Measurements from ENCODE around the gene CAPZA3. TPM values are rescaled to one million over a fixed set of nuclear protein-coding genes. Genes with fewer than 3 reads are reported as not detected.

CAPZA3 gene
- total and polyA plus RNA-seq, 10 of the 15 experiments (the other 5 are each of a cell fraction or from before 2014, with no cell fraction given), result not detected

DNA sequence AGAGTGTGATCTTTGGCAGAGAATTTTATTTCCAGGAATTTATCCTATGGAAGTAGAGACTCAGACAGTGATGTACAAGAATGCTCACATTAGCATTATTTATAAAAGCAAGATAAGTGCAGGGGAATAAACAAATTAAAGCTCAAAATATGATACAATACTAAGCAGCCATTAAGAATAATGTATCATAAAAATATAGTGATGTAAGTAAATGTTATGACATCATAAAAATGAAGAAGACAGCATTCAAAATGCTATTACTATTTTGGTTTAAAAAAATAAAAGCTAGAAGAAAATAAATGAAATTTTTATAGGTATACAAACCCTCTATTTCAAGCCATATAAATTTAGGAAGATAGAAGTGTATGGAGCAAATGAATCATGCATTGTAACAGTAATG, 17.2 kb upstream of the CAPZA3 start:
- no peak for DNase-seq (ENCODE audit: low read depth, low spot score)
- ChIA-PET RAD21 (ENCODE audit: unreplicated experiment) (no interaction called here), SMC1A (ENCODE audit: uncharacterized antibody, unreplicated experiment) (no interaction called here), CTCF (interaction anchor here (0.6 kb wide), 1 partner anchor 332 kb away, joined by 3 read pairs; no protein-coding TSS in a partner anchor), POLR2A (no interaction called here)
- H4K20me1 ChIP-seq (ENCODE audit: control insufficient read depth, insufficient read depth), result no peaks in the 10 kb centered on the region
- no peak overlapping the region for H3K27ac ChIP-seq (ENCODE audit: control insufficient read depth, insufficient read depth)
- intact Hi-C loops (cut with micrococcal nuclease; ENCODE audit: unreplicated experiment), result no loop called here
- no TSS peak for BruUV-seq (replicated peaks)
- H3K9ac ChIP-seq (ENCODE audit: control insufficient read depth, insufficient read depth, low read length), result no peak overlapping the region
- in situ Hi-C loops (cut with MboI), result no loop called here
- no peak for ATAC-seq
- no peaks in the 10 kb centered on the region for H3K27me3 ChIP-seq (replicated peaks in 1 of 2; ENCODE audit: control insufficient read depth in 2 of 2, insufficient read depth in 2 of 2, low read length in 1 of 2)
- H3K4me3 ChIP-seq, result no peak overlapping the region
- H3K4me1 ChIP-seq (ENCODE audit: control insufficient read depth, insufficient read depth, low read length), result no peaks in the 10 kb centered on the region
- no peak for FAIRE-seq
- H3K4me2 ChIP-seq (ENCODE audit: control insufficient read depth, insufficient read depth), result no peak overlapping the region
- no peaks in the 10 kb centered on the region for H3K36me3 ChIP-seq (ENCODE audit: control insufficient read depth in 2 of 2, insufficient read depth in 2 of 2, low read length in 1 of 2)
- TF ChIP-seq ATF7 (IDR thresholded peaks at IDR 0.05; ENCODE audit: low read depth), result no peak
- TF ChIP-seq PAX5 (IDR thresholded peaks at IDR 0.05; ENCODE audit: borderline replicate concordance, low read depth, low read length), result no peak
- no peak for TF ChIP-seq IRF4 (IDR thresholded peaks at IDR 0.05; ENCODE audit: low read depth, low read length)
- TF ChIP-seq, protein P1, sequence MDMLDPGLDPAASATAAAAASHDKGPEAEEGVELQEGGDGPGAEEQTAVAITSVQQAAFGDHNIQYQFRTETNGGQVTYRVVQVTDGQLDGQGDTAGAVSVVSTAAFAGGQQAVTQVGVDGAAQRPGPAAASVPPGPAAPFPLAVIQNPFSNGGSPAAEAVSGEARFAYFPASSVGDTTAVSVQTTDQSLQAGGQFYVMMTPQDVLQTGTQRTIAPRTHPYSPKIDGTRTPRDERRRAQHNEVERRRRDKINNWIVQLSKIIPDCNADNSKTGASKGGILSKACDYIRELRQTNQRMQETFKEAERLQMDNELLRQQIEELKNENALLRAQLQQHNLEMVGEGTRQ (IDR thresholded peaks at IDR 0.05; ENCODE audit: borderline replicate concordance, low read depth, low read length), result no peak
- no peak for TF ChIP-seq TCF7 (IDR thresholded peaks at IDR 0.05; ENCODE audit: borderline replicate concordance)
- no peak overlapping the region for H2AFZ ChIP-seq (ENCODE audit: control insufficient read depth, low read depth, low read length)
- H3K79me2 ChIP-seq (ENCODE audit: control insufficient read depth, insufficient read depth, low read length), result no peaks in the 10 kb centered on the region
- H3K9me3 ChIP-seq (replicated peaks; ENCODE audit: control insufficient read depth, insufficient read depth, low read length), result no peaks in the 10 kb centered on the region

DNA sequence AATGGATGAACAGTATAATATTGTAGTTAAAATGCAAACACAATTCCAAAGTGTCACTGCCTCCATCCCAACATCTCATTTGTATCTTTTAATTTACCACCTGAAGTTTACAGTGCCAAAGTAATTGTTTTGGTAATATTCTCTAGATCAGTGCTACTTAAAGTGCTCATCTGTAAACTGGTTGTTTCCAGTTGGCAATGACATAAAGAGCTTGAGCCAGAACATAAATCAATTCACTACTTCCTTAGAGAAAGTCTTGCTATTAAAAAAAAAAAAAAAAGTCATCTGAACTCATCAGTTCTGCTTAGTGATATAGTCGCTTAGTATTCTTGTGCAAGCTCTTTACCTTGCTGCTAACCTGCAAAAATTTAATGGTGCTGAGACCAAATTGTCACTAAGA, 16.5 kb upstream of the CAPZA3 start:
- WGBS (ENCODE audit: insufficient coverage, insufficient replicate concordance, low lambda C conversion rate, missing lambda C conversion rate), result 83% methylated on average over 1 of the region's 1 CpG
- intact Hi-C loops (cut with micrococcal nuclease; ENCODE audit: unreplicated experiment), result no loop called here
- no TSS peak for BruUV-seq (replicated peaks)
- H3K9ac ChIP-seq (ENCODE audit: control insufficient read depth, insufficient read depth, low read length), result no peak overlapping the region
- H3K79me2 ChIP-seq (ENCODE audit: control insufficient read depth, insufficient read depth, low read length), result no peaks in the 10 kb centered on the region
- H3K27me3 ChIP-seq (replicated peaks in 1 of 2; ENCODE audit: control insufficient read depth in 2 of 2, insufficient read depth in 2 of 2, low read length in 1 of 2), result no peaks in the 10 kb centered on the region
- H3K4me3 ChIP-seq, result no peak overlapping the region
- in situ Hi-C loops (cut with MboI), result no loop called here
- H2AFZ ChIP-seq (ENCODE audit: control insufficient read depth, low read depth, low read length), result no peak overlapping the region
- ATAC-seq (no peak), FAIRE-seq (no peak), DNase-seq (ENCODE audit: low read depth, low spot score) (no peak)
- no peaks in the 10 kb centered on the region for H3K36me3 ChIP-seq (ENCODE audit: control insufficient read depth in 2 of 2, insufficient read depth in 2 of 2, low read length in 1 of 2)
- no peaks in the 10 kb centered on the region for H4K20me1 ChIP-seq (ENCODE audit: control insufficient read depth, insufficient read depth)
- POLR2A ChIA-PET, result no interaction called here
- SMC1A ChIA-PET (ENCODE audit: uncharacterized antibody, unreplicated experiment), result no interaction called here
- no peak overlapping the region for H3K27ac ChIP-seq (ENCODE audit: control insufficient read depth, insufficient read depth)
- H3K4me2 ChIP-seq (ENCODE audit: control insufficient read depth, insufficient read depth), result no peak overlapping the region
- RAD21 ChIA-PET (ENCODE audit: unreplicated experiment), result no interaction called here
- CTCF ChIA-PET, result no interaction called here
- no peaks in the 10 kb centered on the region for H3K9me3 ChIP-seq (replicated peaks; ENCODE audit: control insufficient read depth, insufficient read depth, low read length)
- H3K4me1 ChIP-seq (ENCODE audit: control insufficient read depth, insufficient read depth, low read length), result no peaks in the 10 kb centered on the region
- no peak for TF ChIP-seq EP300 (IDR thresholded peaks at IDR 0.05; ENCODE audit: borderline replicate concordance in 1 of 2, control insufficient read depth in 1 of 2, low read depth in 2 of 2, low read length in 2 of 2)
- no peak for TF ChIP-seq SREBF2 (IDR thresholded peaks at IDR 0.05; ENCODE audit: low read length)
- no peak for TF ChIP-seq CBFB (IDR thresholded peaks at IDR 0.05; ENCODE audit: low read depth)
- TF ChIP-seq POLR2AphosphoS2 (IDR thresholded peaks at IDR 0.05; ENCODE audit: low read depth, low read length), result no peak
- no peak for TF ChIP-seq SIN3A (IDR thresholded peaks at IDR 0.05; ENCODE audit: low read depth, low read length)
- no peak for TF ChIP-seq PAX8 (IDR thresholded peaks at IDR 0.05)
- TF ChIP-seq GABPA (IDR thresholded peaks at IDR 0.05; ENCODE audit: low read depth), result no peak
- TF ChIP-seq JUNB (IDR thresholded peaks at IDR 0.05), result no peak
- TF ChIP-seq FOS (IDR thresholded peaks at IDR 0.05; ENCODE audit: borderline replicate concordance, extremely low read depth, insufficient read length), result no peak
- no peak for TF ChIP-seq CHD4 (IDR thresholded peaks at IDR 0.05)
- TF ChIP-seq CEBPB (IDR thresholded peaks at IDR 0.05; ENCODE audit: borderline replicate concordance in 1 of 2, low read depth in 2 of 2, low read length in 2 of 2), result no peak
- TF ChIP-seq, protein P2, sequence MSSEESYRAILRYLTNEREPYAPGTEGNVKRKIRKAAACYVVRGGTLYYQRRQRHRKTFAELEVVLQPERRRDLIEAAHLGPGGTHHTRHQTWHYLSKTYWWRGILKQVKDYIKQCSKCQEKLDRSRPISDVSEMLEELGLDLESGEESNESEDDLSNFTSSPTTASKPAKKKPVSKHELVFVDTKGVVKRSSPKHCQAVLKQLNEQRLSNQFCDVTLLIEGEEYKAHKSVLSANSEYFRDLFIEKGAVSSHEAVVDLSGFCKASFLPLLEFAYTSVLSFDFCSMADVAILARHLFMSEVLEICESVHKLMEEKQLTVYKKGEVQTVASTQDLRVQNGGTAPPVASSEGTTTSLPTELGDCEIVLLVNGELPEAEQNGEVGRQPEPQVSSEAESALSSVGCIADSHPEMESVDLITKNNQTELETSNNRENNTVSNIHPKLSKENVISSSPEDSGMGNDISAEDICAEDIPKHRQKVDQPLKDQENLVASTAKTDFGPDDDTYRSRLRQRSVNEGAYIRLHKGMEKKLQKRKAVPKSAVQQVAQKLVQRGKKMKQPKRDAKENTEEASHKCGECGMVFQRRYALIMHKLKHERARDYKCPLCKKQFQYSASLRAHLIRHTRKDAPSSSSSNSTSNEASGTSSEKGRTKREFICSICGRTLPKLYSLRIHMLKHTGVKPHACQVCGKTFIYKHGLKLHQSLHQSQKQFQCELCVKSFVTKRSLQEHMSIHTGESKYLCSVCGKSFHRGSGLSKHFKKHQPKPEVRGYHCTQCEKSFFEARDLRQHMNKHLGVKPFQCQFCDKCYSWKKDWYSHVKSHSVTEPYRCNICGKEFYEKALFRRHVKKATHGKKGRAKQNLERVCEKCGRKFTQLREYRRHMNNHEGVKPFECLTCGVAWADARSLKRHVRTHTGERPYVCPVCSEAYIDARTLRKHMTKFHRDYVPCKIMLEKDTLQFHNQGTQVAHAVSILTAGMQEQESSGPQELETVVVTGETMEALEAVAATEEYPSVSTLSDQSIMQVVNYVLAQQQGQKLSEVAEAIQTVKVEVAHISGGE (CRISPR knock-in tag; IDR thresholded peaks at IDR 0.05), result no peak

Measured in GM12878 (cell line).